Stimulated activated CD8-positive, alpha-beta memory T cell treated with anti-CD3 and anti-CD28 coated beads, Interleukin-15, amount 100 ng/mL, for 1 hour (primary cell): ENCODE measurements around the gene PLA2G12A.

Source experiments
- DNase-seq: peaks from one replicate; pipeline ENCODE4 v3.0.0-alpha.2; 2020; ENCODE audit warnings: low read depth

PLA2G12A gene

GRCh38 chr4:109729718-109730618 lies at the start of gene PLA2G12A:
TSS of gene PLA2G12A (minus strand) at chr4:109730070. CDS start at chr4:109729809, 261 bp downstream.
- peak; percentile 48 for DNase-seq

DNA sequence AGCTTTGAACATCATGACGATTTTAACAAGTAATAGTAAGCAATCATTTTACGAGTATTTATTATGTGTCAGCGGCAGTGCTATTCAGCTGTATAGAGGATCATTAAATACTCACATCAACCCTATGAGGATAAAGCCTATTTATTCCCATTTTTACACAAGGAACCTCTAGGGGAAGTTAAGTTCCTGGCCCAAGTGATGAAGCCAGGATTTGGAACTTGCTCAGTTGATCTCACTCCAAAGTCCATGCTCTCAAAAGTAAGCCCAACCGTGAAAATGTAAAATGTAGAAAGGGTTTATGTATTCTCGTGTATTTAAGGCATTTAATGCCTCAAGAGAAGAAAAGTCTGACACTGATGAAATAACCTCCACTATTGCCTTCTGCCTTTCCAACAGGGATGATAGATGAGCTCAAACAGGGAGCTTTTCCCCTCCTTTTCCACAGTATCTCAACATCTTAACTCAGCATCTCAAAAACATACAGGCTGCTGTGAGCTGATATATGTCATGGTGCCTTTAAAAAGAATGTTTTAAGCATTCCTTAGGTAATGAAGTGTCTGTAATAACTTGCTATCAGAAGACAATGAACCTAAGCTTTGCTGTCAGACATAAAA lies 35.0 kb upstream of the PLA2G12A start:
- no peak for DNase-seq

DNA sequence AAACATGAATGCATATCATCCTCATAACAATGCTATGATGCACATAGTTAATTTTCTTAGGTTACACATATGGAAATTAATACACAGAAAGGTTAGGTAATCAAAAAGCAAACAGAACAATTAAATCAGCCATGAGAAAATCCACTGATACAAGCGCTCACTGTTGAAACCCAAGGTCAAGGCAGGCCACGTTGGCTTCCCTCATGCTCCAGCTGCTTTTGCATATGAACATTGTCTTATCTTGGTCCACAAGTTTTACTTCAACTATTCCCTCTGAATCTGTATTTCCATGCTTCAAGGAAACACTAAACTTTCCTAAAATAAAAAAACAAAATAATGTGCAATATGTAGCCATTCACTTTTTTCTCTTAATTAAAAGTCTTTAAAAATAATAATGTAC lies 34.5 kb upstream of the PLA2G12A start:
- DNase-seq, result no peak

- DNase-seq, result no peak
Observed at GRCh38 chr4:109760682-109761081, 30.8 kb upstream of the PLA2G12A start.

GRCh38 chr4:109755656-109756055 lies 25.8 kb upstream of the PLA2G12A start:
- no peak for DNase-seq

DNA sequence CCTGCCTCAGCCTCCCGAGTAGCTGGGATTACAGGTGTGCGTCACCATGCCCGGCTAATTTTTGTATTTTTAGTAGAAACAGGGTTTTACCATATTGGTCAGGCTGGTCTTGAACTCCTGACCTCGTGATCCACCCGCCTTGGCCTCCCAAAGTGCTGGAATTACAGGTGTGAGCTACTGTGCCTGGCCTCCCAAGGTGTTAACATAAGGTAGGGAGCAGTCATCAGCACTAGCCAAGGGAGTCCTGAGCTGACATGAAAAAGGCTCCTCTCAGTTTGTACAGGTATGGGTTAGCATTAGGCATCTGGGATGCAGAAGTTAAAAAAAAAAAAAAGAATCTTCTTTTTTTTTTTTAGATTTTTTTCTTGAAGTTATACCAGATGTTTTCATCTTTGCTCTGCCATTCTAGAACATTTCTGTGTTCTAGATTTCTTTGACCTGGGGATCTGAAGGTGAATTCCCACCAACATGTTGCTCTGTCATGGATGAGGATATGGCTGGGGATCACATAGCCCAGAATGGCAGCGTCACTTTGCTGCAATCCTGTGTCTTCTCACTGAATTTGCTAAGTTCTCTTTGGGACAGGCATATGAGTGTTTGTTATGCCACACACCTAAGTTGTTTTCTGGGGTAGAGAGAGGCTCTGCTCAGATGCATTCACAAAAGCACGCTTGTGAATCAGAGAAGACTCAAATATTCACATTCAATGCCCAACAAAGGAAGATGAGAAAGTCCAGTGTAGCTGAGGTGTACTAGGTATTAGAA lies 24.4 kb upstream of the PLA2G12A start:
- no peak for DNase-seq

GRCh38 chr4:109752525-109752924 lies 22.7 kb upstream of the PLA2G12A start:
- no peak for DNase-seq

DNA sequence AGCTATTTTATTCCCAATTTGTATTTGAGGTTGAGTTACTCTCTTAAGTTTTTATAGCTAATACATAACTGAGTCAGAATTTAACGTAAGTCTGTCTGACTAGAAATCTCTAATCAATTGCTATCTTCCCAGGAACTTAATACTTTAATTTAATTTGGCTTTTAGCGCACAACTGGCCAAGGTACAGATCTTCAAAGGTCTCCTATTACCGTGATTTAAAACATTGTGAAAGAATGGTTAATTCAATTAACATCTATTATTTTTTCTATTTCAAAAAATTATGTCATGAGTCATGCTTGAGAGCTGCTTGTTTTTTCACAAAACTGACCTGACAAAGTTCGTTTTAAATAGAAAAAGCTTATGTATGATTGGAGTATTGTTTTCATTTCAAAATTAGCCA lies 22.0 kb upstream of the PLA2G12A start:
- no peak for DNase-seq

DNA sequence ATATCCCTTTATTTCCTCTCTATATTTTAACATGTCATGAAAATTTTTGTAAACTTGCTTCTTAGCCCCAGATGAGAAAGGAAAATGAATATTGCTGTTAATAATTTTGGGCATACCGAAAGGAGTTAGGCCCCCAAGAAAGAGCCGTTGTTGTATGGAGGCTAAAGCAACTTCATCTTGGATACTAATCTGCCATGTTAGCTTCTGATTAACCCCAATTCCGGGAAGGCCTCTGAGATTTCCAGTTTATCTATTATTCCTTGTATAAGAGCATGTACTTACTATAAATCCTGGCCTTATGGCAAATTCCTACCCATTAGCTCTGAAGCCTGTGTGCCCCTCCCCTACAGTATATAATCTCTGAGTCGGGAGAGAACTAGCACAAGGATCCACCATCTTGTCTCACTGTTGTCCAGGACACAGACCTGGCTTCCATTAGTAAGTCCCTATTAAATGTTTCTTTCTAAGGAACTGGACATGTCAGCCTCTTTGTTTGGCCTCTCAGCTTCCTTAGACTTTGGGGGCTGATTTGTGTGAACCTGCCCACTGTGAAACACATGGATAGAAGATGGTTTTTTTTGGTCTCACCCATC lies 20.9 kb upstream of the PLA2G12A start:
- DNase-seq, result no peak

DNA sequence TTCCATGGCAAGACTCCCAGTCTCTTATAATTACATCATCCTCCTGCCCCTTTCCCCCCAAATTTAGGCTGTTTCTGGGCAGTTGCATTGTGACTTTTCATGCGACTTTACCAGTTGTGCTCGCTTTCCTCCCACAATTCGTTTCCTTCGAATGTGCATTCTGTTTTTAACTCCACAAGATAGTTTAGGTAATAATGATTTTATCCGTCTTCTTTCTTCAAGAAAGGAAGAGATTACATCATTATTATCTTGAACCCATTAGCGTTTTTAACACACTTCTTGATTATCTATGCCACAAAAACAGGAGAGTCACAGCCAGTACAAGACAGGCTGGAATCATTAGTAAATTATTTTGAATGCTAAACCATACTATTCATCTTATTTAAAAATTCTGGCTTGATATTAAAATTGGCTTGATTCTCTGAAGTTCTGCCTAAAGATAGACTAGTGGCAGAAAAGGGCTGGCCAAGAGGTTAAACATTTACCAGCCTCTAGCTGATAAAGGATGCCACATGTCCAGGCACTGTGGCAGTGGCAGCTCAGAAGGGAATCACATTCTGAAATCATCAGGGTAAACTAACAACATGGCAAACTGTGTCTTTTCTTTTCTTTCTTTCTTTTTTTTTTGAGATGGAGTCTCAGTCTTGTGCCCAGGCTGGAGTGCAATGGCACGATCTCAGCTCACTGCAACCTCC lies 19.7 kb upstream of the PLA2G12A start:
- no peak for DNase-seq

DNA sequence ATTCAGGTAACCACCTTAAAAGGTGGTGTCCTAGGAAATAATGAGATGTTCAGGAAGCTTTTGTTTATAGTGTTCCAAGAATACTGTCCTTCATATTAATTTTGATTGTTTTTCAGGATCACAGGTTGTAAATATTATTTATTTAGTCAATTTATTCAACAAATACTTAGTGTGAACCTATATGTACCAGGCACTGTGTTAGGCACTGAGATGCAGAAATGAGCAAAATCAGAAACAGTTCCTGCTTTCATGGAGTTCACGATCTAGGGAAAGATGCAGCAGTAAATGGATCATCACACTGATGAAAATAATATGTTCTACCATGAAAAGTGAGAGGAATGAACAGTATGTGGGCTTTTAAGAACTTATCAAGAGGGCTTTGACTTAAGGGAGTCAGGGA lies 18.2 kb upstream of the PLA2G12A start:
- DNase-seq, result no peak

GRCh38 chr4:109746728-109747127 lies 16.9 kb upstream of the PLA2G12A start:
- no peak for DNase-seq

DNA sequence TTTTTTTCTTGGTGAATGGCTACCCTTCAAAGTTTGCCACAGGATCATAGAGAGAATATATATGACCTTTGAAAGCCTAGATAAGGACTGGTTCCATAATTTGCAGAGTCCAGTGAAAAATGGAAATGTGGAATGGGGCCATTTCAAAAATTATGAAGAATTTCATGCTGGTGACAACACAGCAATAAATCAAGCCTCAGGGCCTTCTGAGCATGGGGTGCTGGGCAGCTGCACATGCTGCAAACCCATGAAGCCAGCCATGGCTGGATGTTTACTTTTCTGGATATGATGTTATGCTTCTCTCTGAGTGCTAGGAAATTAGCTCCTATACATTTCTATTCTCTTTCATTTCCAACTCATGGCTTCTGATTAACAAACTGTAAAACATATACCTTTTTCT lies 16.0 kb upstream of the PLA2G12A start:
- no peak for DNase-seq

DNA sequence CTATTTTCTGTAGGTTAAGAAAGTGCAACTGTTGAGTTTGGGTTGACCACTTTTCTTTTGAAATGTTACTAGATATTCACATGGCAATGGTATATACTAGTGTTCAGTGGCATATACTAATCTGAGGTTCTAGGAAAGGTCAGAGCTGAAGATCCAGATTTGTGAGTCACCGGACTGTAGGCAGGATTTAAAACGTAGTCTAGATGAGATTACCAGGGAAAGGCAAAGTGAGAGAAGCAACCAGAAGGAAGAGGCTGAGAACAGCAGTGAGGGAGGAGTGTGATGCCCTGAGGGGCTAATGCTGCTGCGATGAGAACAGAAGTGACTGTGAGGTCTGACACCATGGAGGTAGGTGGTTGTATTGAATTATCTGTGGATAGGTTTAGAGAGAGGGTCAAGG lies 9.7 kb upstream of the PLA2G12A start:
- no peak for DNase-seq

- no peak for DNase-seq
Observed at GRCh38 chr4:109738104-109738872, 8.4 kb upstream of the PLA2G12A start.

GRCh38 chr4:109735566-109736365 lies 5.9 kb upstream of the PLA2G12A start:
- DNase-seq, result no peak

GRCh38 chr4:109733728-109734127 lies 3.9 kb upstream of the PLA2G12A start:
- no peak for DNase-seq

GRCh38 chr4:109730619-109731545 lies 1.0 kb upstream of the PLA2G12A start:
- no peak for DNase-seq

DNA sequence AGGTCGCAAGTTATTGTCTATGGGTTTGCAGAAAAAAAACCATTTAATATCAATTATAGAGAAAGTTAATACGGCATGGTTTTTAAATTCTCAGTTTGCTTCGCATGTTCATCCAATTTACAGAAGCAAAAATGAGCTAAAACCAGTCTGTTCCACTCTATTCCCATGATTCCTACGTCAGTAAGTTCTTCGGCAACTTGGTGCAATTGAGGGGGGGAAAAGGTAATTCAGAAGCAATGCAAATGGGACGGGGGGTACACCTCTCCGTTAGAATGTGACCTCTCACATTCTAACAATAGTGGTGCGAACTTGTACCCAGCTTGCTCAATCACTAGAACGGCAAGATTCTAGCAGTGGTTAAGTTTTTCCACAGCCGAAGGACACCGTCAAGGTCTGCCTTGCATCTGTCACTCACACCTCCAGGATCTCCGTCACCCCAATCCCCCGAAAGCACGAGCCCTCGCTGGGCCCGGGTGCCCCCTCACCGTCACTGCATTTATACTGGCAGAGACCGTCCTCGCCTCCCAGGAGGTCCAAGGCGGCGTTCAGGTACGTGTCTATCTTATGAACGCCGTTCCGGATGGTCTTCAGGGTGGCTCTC lies 653 bp downstream of the PLA2G12A start:
- no peak for DNase-seq
